K562 (cell line): ENCODE results near the gene GUK1. TPM values are rescaled to one million over a fixed set of nuclear protein-coding genes. Genes with fewer than 3 reads are reported as not detected.
A peak's percentile ranks its signal among the peaks of the same experiment; 100 is the strongest.

Experiments
- CEBPG ChIP-seq, 3 experiments: fragments of 200-800 bp in 1 of 3; sonication (Bioruptor generic) in 1 of 3; sonication (generic) in 1 of 3; formaldehyde crosslinking in 1 of 3; IDR thresholded peaks in 2 of 3; conservative IDR thresholded peaks in 1 of 3; 2 replicates each; pipeline versions ENCODE4 v1.6.1 to v1.8.0; 2016 to 2022; ENCODE audit warnings: missing compliant biosample characterization in 2 of 3, missing genetic modification characterization in 2 of 3, mild to moderate bottlenecking in 1 of 3, missing genetic modification reagents in 1 of 3
- ETS2 ChIP-seq: IDR thresholded peaks from 2 replicates; pipeline ENCODE4 v1.6.1; 2016; ENCODE audit warnings: borderline replicate concordance, missing genetic modification characterization, mild to moderate bottlenecking, moderate library complexity, missing compliant biosample characterization; ENCODE audit not compliant: poor library complexity, severe bottlenecking
- FOXJ3 ChIP-seq: sonication (generic); formaldehyde crosslinking; IDR thresholded peaks from 2 replicates; pipeline ENCODE4 v1.4.0; 2020; ENCODE audit warnings: mild to moderate bottlenecking, missing genetic modification reagents
- FOXP1 ChIP-seq: sonication (generic); formaldehyde crosslinking; IDR thresholded peaks from 2 replicates; pipeline ENCODE4 v1.8.0; 2022; ENCODE audit warnings: mild to moderate bottlenecking, missing genetic modification reagents
- GATAD2A ChIP-seq: fragments of 450-650 bp; IDR thresholded peaks from 2 replicates; pipeline ENCODE4 v1.6.1; 2017
- KLF1 ChIP-seq: fragments of 450-650 bp; IDR thresholded peaks from 2 replicates; pipeline ENCODE4 v1.6.1; 2016; ENCODE audit warnings: missing genetic modification characterization, missing compliant biosample characterization
- MAFF ChIP-seq: IDR thresholded peaks from 2 replicates; pipeline ENCODE4 v1.6.1; 2012; ENCODE audit warnings: low read length, improper control_type of control experiment
- MEIS2 ChIP-seq: fragments of 450-650 bp; IDR thresholded peaks from 2 replicates; pipeline ENCODE4 v1.6.1; 2014; ENCODE audit warnings: mild to moderate bottlenecking; ENCODE audit not compliant: partially characterized antibody
- NCOA4 ChIP-seq: fragments of 450-650 bp; IDR thresholded peaks from 2 replicates; pipeline ENCODE4 v1.6.1; 2018; ENCODE audit warnings: mild to moderate bottlenecking; ENCODE audit not compliant: partially characterized antibody
- TCF3 ChIP-seq: sonication (generic); formaldehyde crosslinking; IDR thresholded peaks from 2 replicates; pipeline ENCODE4 v1.4.0; 2020; ENCODE audit warnings: mild to moderate bottlenecking, missing genetic modification reagents
- TGIF2 ChIP-seq: sonication (generic); formaldehyde crosslinking; IDR thresholded peaks from 2 replicates; pipeline ENCODE4 v1.8.1; 2022; ENCODE audit warnings: mild to moderate bottlenecking, missing genetic modification reagents, moderate library complexity
- TOE1 ChIP-seq, 2 experiments: fragments of 450-650 bp in 1 of 2; sonication (generic) in 1 of 2; formaldehyde crosslinking in 1 of 2; IDR thresholded peaks; 2 replicates each; pipeline versions ENCODE4 v1.7.1 to v1.8.0; 2016 to 2022; ENCODE audit warnings: borderline replicate concordance in 2 of 2, mild to moderate bottlenecking in 2 of 2, antibody characterized with exemption in 1 of 2, inconsistent platforms in 1 of 2, low read depth in 1 of 2, missing genetic modification reagents in 1 of 2, moderate library complexity in 1 of 2
- XRCC3 ChIP-seq: fragments of 450-650 bp; IDR thresholded peaks from 2 replicates; pipeline ENCODE4 v1.6.1; 2017; ENCODE audit warnings: mild to moderate bottlenecking, moderate library complexity
- ZNF146 ChIP-seq: IDR thresholded peaks from one replicate; pipeline ENCODE4 v1.6.1; 2018; ENCODE audit warnings: missing compliant biosample characterization; ENCODE audit not compliant: unreplicated experiment
- ZNF395 ChIP-seq: fragments of 200-800 bp; sonication (Bioruptor generic); IDR thresholded peaks from 2 replicates; pipeline ENCODE4 v1.6.1; 2017; ENCODE audit warnings: missing genetic modification characterization, missing compliant biosample characterization
- ZNF41 ChIP-seq: fragments of 250-450 bp; sonication (Bioruptor Pico); conservative IDR thresholded peaks from 2 replicates; pipeline ENCODE4 v1.4.0; 2020; ENCODE audit warnings: mild to moderate bottlenecking
- ZNF717 ChIP-seq: fragments of 250-450 bp; sonication (Bioruptor Pico); IDR thresholded peaks from 2 replicates; pipeline ENCODE4 v1.5.0; 2021
- ZSCAN29 ChIP-seq: fragments of 450-650 bp; IDR thresholded peaks from 2 replicates; pipeline ENCODE4 v1.6.1; 2017
- polyA plus RNA-seq, 8 experiments: library from polyadenylated mRNA; depleted of rRNA in 4 of 8; stranded (reverse) in 5 of 8; unstranded in 3 of 8; fragments of >200 nt; fragmentation: Nextera tagmentation in 2 of 8; fragmentation: Illumina TruSeq in 1 of 8; extraction: Ambion mirVana in 2 of 8; extraction: Trizol in 1 of 8; gene quantifications; 2 replicates each; pipeline versions ENCODE4 v1.2.1 to v1.2.3, GENCODE V29; 2011 to 2014; ENCODE audit warnings: inconsistent platforms in 1 of 8, missing spikeins in 1 of 8
- total RNA-seq, 7 experiments: library from RNA; depleted of rRNA in 6 of 7; stranded (reverse); fragments of >200 nt in 6 of 7; fragmentation: Illumina TruSeq in 2 of 7; extraction: Trizol in 2 of 7; gene quantifications; 2 replicates each; pipeline versions ENCODE4 v1.2.1 to v1.2.3, GENCODE V29; 2011 to 2021; ENCODE audit warnings: low replicate concordance in 1 of 7
- TF ChIP-seq, protein P1 (sequence below): IDR thresholded peaks from 2 replicates; pipeline ENCODE4 v1.6.1; 2014; ENCODE audit warnings: antibody characterized with exemption

The GUK1 gene
- total and polyA plus RNA-seq, 9 of the 15 experiments (the other 6 are each of a cell fraction or from before 2014, with no cell fraction given): 7.0 to 331 (median 132) TPM

DNA sequence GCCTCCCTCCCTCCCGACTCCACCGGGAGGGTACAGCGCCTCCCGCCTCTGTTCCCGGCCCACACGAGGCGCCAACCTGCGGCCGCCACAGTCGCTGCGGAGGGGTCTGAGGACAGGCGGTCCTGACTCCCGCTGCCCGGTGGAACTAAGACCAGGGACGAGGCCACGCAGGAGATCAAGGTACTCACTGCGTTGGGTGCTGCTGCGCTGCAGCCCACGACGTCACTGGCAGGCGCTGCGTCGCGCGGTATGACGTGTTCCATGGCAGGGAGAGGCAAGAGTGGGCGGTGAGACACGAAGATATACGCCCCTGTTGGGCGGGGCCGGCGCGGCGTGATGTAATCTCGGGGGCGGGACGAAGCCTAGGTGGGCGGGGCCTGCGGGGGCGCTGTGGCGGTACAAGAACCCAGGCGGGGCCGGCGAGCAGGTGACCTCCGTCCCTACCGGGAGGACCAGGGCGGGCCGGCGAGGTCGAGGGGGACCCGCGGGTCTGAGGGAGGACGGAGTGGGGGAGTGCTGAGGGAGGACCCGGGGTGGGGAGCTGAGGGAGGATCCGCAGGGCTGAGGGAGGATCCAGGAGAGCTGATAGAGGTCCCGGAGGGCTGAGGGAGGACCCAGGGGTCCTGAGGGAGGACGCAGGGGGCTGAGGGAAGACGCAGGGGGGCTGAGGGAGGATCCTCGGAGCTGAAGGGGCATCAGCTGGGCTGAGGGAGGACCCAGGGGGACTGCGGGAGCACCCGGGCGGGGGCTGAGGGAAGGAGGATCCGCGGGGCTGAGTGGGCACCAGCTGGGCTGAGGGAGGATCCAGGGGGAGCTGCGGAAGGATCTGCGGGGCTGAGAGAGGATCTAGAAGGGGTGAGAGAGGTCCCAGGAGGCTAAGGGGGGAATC is 30.8 kb upstream of the GUK1 start, which contains the start of gene MRPL55 (continued):
- 0 out of 2 replicates have a peak, but pooled peaks have one; percentile 7 for TF ChIP-seq TCF3 (CRISPR knock-in tag)
- no peak for TF ChIP-seq TGIF2 (CRISPR knock-in tag)
- peak; percentile 44 for TF ChIP-seq TOE1 (IDR thresholded peaks at IDR 0.05; ENCODE audit: borderline replicate concordance)
- peak; percentile 86; the same call in 1 of the 2 replicates for TF ChIP-seq TOE1 (CRISPR knock-in tag; IDR thresholded peaks at IDR 0.05; ENCODE audit: borderline replicate concordance, low read depth)
- TF ChIP-seq ZSCAN29: 0 out of 2 replicates have a peak, but pooled peaks have one; percentile 48
- TF ChIP-seq MEIS2: peak; percentile 80
- peak; percentile 85 for TF ChIP-seq GATAD2A
- peak; percentile 95 for TF ChIP-seq CEBPG (CRISPR knock-in tag; IDR thresholded peaks at IDR 0.05)
- peak; percentile 90 for TF ChIP-seq CEBPG (tag; conservative IDR thresholded peaks at IDR 0.05 in 1 of 2, IDR thresholded peaks at IDR 0.05 in 1 of 2)
- no peak for TF ChIP-seq KLF1
- no peak for TF ChIP-seq XRCC3
- TF ChIP-seq NCOA4: peak; percentile 14
- no peak for TF ChIP-seq ETS2
- TF ChIP-seq FOXJ3: no peak
- 0 out of 2 replicates have a peak, but pooled peaks have one; percentile 40 for TF ChIP-seq FOXP1 (CRISPR knock-in tag)
- TF ChIP-seq ZNF395 (CRISPR knock-in tag): peak; percentile 70
- no peak for TF ChIP-seq ZNF717
- TF ChIP-seq ZNF146 (CRISPR knock-in tag): no peak
- TF ChIP-seq, protein P1, sequence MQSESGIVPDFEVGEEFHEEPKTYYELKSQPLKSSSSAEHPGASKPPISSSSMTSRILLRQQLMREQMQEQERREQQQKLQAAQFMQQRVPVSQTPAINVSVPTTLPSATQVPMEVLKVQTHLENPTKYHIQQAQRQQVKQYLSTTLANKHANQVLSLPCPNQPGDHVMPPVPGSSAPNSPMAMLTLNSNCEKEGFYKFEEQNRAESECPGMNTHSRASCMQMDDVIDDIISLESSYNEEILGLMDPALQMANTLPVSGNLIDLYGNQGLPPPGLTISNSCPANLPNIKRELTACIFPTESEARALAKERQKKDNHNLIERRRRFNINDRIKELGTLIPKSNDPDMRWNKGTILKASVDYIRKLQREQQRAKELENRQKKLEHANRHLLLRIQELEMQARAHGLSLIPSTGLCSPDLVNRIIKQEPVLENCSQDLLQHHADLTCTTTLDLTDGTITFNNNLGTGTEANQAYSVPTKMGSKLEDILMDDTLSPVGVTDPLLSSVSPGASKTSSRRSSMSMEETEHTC: no peak; the same call in 1 of the 2 replicates
- TF ChIP-seq ZNF41 (CRISPR knock-in tag): no peak
- no peak for TF ChIP-seq MAFF
